Transverse colon (tissue), 4 donors: ENCODE measurements around the gene MCCC1.

Source experiments
- EP300 ChIP-seq: sonication (generic); formaldehyde crosslinking; IDR thresholded peaks from one replicate; pipeline ENCODE4 v1.6.1; 2017; ENCODE audit warnings: antibody characterized with exemption, low read depth
- POLR2A ChIP-seq: fragments of 450-650 bp; IDR thresholded peaks from one replicate; pipeline ENCODE4 v1.6.1; 2016; ENCODE audit warnings: antibody characterized with exemption, mild to moderate bottlenecking, moderate library complexity
- POLR2AphosphoS5 ChIP-seq, 3 donors: sonication (generic); formaldehyde crosslinking; IDR thresholded peaks; one replicate each; pipeline ENCODE4 v1.6.1; 2016; ENCODE audit warnings: antibody characterized with exemption in 3 of 3
- TF ChIP-seq, protein P1 (sequence below), 5 experiments: fragments of 200-600 bp in 3 of 5; fragments of 450-650 bp in 2 of 5; sonication (generic) in 3 of 5; IDR thresholded peaks; 1 replicate in 2 of 5; 2 replicates in 3 of 5; pipeline ENCODE4 v1.5.1; 2016 to 2017; ENCODE audit warnings: antibody characterized with exemption in 5 of 5, inconsistent platforms in 3 of 5, mild to moderate bottlenecking in 2 of 5, moderate library complexity in 1 of 5

DNA sequence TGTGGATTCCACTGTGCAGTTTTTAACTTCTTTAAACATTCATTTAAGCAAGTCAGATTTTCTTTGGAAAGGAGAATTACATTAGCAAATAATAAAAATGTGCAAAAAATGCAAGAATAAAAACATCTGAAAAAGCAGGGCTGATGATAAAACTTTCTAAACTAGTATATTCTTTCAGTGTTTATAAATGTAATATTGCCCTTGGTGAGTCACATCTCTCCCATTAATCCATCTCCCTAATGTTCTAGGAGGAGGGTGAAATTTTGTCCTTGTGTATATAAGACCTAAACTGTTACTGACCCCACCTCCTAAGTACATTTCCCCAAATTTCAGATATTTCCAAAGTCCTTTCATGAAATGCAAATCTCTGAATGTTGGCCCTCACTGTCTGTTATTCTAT lies 90.5 kb downstream of the MCCC1 start:
- TF ChIP-seq POLR2A (no peak), EP300 (no peak), POLR2AphosphoS5 (IDR thresholded peaks at IDR 0.05) (no peak)
- TF ChIP-seq, protein P1, sequence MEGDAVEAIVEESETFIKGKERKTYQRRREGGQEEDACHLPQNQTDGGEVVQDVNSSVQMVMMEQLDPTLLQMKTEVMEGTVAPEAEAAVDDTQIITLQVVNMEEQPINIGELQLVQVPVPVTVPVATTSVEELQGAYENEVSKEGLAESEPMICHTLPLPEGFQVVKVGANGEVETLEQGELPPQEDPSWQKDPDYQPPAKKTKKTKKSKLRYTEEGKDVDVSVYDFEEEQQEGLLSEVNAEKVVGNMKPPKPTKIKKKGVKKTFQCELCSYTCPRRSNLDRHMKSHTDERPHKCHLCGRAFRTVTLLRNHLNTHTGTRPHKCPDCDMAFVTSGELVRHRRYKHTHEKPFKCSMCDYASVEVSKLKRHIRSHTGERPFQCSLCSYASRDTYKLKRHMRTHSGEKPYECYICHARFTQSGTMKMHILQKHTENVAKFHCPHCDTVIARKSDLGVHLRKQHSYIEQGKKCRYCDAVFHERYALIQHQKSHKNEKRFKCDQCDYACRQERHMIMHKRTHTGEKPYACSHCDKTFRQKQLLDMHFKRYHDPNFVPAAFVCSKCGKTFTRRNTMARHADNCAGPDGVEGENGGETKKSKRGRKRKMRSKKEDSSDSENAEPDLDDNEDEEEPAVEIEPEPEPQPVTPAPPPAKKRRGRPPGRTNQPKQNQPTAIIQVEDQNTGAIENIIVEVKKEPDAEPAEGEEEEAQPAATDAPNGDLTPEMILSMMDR (IDR thresholded peaks at IDR 0.05), result no peak
